Astrocyte of the cerebellum (primary cell): ENCODE data around the gene RAB11FIP4.

Source experiments
- DNase-seq: peaks from one replicate; pipeline ENCODE4 v3.0.0-alpha.2; 2011; ENCODE audit warnings: low read depth
- H3K4me3 ChIP-seq: 2 replicates; pipeline ENCODE4 v1.5.1; 2011; ENCODE audit warnings: mild to moderate bottlenecking, low read depth, low read length, moderate library complexity
- in situ Hi-C: cut with HindIII; loops from 2 replicates; pipeline ENCODE4 v1.10.0; 2017; ENCODE audit warnings: low sequenced_read_pairs
- TF ChIP-seq, protein P1 (sequence below): IDR thresholded peaks from 2 replicates; pipeline ENCODE4 v1.5.1; 2012; ENCODE audit warnings: low read length, low read depth, moderate library complexity, mild to moderate bottlenecking; ENCODE audit errors: missing control alignments

RAB11FIP4 gene

DNA sequence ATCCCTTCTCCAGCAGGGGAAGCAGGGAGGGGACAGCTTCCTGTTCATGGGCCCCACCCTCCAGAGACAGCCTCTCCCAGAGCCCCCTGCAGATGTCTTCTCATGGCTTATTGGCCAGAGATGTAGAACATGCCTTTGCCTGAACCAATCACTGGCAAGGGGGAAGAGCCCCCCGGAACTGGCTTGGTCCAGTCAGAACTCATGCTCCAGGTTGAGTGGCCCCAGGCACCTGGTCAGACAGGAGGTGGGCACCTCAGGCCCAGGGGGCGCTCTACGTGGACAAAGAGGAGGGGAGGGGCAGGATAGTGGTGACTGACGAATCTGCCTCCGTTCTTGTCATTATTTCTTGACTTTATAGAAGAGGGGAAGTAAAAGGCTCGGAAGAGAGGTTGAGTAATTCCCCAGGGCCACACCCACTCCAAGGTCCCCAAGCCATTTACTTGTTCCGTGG is 23.6 kb downstream of the RAB11FIP4 start:
- no peak overlapping the region for H3K4me3 ChIP-seq
- TF ChIP-seq, protein P1, sequence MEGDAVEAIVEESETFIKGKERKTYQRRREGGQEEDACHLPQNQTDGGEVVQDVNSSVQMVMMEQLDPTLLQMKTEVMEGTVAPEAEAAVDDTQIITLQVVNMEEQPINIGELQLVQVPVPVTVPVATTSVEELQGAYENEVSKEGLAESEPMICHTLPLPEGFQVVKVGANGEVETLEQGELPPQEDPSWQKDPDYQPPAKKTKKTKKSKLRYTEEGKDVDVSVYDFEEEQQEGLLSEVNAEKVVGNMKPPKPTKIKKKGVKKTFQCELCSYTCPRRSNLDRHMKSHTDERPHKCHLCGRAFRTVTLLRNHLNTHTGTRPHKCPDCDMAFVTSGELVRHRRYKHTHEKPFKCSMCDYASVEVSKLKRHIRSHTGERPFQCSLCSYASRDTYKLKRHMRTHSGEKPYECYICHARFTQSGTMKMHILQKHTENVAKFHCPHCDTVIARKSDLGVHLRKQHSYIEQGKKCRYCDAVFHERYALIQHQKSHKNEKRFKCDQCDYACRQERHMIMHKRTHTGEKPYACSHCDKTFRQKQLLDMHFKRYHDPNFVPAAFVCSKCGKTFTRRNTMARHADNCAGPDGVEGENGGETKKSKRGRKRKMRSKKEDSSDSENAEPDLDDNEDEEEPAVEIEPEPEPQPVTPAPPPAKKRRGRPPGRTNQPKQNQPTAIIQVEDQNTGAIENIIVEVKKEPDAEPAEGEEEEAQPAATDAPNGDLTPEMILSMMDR: no peak
- DNase-seq: no peak
- in situ Hi-C loops: no loop called here

DNA sequence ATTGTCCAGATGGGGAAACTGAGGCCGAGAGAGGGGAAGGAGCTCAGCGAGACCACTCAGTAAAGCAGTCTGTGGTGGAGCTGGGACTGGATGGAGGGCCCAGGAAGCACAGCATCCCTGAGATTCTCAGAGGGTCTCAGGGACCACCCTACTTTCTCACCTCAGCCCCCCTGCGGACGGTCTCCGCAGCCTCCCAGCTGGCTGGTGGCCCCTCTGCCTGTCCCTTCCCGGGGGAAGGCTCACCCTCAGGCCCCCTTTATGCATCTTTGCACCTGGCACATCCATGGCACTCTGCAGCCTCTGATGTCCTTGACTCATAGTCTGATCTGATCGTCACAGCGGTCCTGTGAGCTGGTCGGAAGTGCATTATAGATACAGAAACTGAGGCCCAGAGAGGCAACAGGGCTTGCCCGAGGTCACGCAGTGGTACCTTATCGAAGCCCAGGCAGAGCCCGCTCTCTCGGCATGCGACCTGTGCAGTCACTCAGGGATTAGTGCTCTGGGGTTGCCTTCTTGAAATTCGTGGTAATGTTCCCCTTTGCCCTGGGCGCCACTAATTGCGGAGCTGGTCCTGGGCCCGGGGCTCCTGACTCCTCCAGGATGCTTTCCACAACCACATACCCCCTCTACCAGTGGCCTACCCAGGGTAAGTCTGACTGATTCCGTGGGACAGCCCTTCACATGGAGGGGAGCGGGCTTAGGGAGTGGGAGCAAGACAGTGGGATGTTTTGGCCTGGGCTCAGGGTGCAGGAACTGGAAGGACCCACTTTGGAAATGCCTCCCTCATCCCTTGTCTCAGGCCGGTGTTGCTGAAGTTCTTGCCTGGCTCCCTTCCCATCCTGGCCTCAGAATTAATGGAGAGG is 24.4 kb downstream of the RAB11FIP4 start:
- TF ChIP-seq, protein P1: no peak
- no peak for DNase-seq
- no peak overlapping the region for H3K4me3 ChIP-seq
- in situ Hi-C loops: no loop called here

DNA sequence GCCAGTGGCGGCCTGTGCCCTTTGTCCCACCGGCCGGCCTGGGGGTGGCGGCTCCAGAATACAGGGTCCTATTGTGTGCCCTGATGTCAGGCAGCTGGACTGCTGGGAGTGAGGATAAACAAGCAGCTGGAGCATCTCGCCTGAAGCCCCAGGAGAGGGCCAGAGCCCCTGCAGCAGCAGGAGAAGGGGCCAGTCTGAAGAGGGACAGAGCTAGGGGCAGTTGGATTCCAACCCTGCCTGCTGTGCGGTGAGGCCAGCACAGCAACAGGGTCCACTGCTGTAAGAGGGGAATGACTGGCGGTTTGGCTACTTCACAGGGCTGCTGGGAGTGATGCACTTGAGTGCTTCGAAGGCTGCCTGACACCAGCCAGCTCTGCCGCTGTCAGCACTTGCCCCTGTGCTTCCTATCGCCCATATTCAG is 25.0 kb downstream of the RAB11FIP4 start:
- DNase-seq: no peak
- TF ChIP-seq, protein P1: no peak
- in situ Hi-C loops: no loop called here
- no peak overlapping the region for H3K4me3 ChIP-seq

DNA sequence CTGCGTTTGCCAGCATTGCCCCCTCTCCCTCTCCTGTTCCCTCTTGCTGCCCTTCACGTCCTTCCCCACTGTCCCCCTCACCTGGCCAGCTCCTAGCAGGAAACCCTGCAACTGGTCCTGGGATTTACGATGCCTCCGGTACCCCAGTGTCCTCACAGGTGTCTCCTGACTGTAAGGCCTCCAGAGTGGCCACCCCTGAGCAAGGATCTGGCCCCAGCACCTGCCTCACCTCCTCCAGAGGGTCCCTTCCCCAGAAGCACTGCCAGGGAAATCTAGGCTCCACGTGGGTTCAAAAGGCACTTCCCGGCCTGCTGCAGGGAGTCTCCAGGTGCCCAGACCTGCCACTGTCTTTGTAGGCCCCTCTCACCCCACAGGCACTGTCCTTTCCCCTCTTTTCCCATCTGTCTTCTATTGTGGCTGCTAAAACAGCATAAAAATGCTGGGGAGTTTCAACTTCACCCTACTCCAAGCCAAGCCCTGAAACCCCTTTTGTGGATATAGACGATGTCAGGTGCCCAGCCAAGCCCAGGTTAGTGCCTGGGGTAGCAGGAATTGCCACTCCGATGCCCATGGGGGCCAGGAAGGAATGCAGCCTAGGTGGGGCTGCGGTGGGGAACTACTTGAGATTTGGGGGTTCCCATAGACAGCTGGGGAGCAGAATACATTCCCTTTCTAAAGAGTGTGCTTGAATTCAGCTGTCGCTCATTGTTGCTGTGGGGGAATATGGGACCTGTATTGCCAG is 25.7 kb downstream of the RAB11FIP4 start:
- in situ Hi-C loops: no loop called here
- TF ChIP-seq, protein P1: no peak
- H3K4me3 ChIP-seq: no peak overlapping the region
- DNase-seq: no peak

DNA sequence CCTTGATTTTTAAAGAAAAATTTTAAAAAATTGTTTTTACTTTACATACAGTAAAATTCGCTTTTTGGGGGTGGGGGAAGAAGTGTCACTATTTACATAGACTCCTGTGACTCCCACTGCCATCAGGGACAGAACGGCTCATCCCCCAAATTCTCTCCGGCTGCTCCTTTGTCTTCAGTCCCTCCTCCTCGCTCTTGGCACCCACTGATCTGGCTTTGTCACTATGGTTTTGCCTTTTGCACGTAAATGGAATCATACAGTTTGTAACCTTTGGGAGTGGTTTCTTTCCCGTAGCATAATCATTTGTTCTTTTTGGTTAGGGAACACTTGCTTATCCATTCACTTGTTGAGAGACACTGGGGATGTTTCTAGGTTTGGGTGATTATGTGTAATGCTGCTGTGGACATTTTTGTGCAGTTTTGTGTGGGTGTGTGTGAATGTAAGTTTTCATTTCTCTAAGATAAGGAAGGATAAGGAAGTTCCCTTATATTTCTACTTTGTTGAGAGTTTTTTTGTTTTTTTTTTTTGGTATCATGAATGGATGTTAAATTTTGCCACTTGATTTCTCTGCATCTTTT is 27.4 kb downstream of the RAB11FIP4 start:
- DNase-seq: no peak
- in situ Hi-C loops: no loop called here
- H3K4me3 ChIP-seq: no peak overlapping the region
- TF ChIP-seq, protein P1: no peak

DNA sequence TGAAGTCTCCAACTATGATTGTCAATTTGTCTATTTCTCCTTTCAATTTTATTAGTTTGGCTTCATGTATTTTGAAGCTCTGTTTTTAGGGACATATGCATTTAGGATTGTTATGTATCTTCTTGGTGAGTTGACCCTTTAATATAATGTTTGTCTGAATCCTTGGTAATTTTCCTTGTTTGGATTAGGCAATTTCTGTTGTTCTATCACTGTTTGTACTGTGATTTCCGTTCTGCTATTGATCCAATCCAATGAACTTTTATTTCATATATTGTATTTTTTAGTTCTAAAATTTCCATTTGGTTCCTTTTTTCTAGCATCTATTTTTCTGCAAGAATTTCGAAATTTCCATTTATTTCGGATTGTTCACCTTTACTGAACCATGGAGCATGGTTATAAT is 31.0 kb downstream of the RAB11FIP4 start:
- no peak for DNase-seq
- in situ Hi-C loops: no loop called here
- TF ChIP-seq, protein P1: no peak
- no peak overlapping the region for H3K4me3 ChIP-seq
